NCI-H1436 treated with DMSO at 0.1 percent for 48 hours (cell line): ENCODE results near the gene LPCAT1.

Experiments
- DNase-seq: peaks from one replicate; lab custom pipeline; 2025; lab: John Stamatoyannopoulos, UW

Gene LPCAT1

GRCh38 chr5:1555011-1555807 is 31.4 kb upstream of the LPCAT1 start:
- no peak for DNase-seq

GRCh38 chr5:1554410-1554967 is 30.7 kb upstream of the LPCAT1 start:
- no peak for DNase-seq

- DNase-seq: no peak
These were observed 30.0 kb upstream of the LPCAT1 start for GRCh38 chr5:1553539-1554409.

GRCh38 chr5:1552521-1553255 is 28.9 kb upstream of the LPCAT1 start:
- DNase-seq: peak; percentile 6

- no peak for DNase-seq
These were observed 27.9 kb upstream of the LPCAT1 start for GRCh38 chr5:1551426-1552301.

- no peak for DNase-seq
These were observed 26.7 kb upstream of the LPCAT1 start for GRCh38 chr5:1550287-1551076.

GRCh38 chr5:1549475-1550030 is 25.8 kb upstream of the LPCAT1 start:
- DNase-seq: no peak

GRCh38 chr5:1548702-1549474 is 25.1 kb upstream of the LPCAT1 start:
- no peak for DNase-seq

- no peak for DNase-seq
These were observed 23.9 kb upstream of the LPCAT1 start for GRCh38 chr5:1547655-1548054.

- DNase-seq: no peak
These were observed 23.5 kb upstream of the LPCAT1 start for GRCh38 chr5:1547236-1547635.

GRCh38 chr5:1546556-1546955 is 22.8 kb upstream of the LPCAT1 start:
- DNase-seq: no peak

- peak; percentile 86 for DNase-seq
These were observed 22.1 kb upstream of the LPCAT1 start for GRCh38 chr5:1545805-1546355.

GRCh38 chr5:1545126-1545804 is 21.5 kb upstream of the LPCAT1 start:
- DNase-seq: no peak

- DNase-seq: no peak
These were observed 20.7 kb upstream of the LPCAT1 start for GRCh38 chr5:1544294-1544961.

- DNase-seq: no peak
These were observed 19.9 kb upstream of the LPCAT1 start for GRCh38 chr5:1543398-1544293.

GRCh38 chr5:1542781-1543180 is 19.0 kb upstream of the LPCAT1 start:
- DNase-seq: no peak
